HG03097 (cell line): ENCODE results near the gene LSM7.

Source experiments
- ATAC-seq: cut with Tn5 transposase; IDR thresholded peaks from one replicate; pipeline ENCODE4 v1.9.1; 2021; ENCODE audit not compliant: unreplicated experiment, low FRiP score

LSM7 gene

DNA sequence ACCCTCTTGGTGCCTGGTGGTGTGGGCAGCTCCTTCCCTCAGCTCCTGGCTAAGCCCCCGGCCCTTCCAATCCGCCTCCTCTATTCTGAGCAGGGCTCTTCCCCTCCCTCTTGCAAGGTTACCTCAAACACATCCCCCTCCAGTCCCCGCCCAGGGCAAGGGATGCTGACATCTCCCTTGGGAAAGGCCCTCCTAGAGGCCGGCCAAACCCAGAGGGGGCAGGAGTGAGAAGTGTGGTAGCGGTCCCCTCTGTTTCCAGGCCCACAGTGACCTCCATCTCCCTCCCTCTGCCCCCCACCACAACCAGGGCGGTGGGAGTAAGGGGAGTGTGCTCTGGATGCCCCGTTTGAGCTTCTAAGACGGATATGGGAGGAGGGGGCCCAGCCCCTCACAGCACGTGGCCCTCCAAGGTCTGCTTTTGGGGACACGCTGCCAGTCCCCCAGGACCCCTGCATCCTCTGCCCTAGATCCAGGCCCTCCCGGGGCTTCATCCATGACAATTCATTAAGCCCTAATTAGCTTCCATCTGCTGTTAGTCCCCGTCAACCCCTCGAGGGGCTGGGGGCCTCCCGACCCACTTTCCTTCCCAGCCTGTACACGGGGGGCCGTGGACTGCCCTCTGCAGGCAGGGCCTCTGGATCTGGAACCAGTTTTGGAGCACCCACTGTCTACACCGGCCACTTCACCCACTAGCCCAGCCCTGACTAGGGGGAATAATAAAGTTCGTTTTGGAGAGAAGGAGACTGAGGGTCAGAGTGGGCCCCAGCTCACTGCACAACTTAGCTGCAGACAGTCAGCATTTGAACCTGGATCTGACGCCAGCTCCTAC lies 22.7 kb downstream of the LSM7 start:
- no peak for ATAC-seq

DNA sequence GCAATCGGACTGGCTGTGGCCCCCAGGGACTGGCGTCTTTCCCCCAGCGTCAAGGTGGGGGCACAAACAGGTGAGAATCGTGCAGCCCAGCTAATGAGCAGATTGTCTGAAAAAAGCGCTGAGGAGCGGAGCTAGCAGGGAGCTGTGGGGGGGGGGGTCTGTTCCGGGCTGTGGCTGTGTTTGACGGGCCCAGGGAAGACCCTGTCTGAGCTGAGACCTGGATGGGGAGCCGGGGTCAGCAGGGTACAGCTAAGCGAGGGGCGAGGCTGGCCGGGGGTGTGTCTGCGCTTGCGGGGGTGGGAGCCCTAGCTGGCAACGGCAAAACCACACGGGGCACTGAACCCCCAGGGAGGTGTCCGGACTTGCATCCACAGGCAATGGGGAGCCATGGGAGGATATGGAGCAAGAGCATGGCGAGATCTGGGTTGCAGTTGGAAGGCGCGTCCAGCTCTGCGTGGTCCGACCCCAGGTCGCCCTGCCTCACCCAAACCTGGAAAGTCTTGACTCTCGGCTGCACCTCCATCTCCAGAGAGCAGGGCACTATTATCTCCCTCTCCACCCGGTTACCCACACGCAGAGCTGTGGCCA lies 25.1 kb downstream of the LSM7 start:
- no peak for ATAC-seq

DNA sequence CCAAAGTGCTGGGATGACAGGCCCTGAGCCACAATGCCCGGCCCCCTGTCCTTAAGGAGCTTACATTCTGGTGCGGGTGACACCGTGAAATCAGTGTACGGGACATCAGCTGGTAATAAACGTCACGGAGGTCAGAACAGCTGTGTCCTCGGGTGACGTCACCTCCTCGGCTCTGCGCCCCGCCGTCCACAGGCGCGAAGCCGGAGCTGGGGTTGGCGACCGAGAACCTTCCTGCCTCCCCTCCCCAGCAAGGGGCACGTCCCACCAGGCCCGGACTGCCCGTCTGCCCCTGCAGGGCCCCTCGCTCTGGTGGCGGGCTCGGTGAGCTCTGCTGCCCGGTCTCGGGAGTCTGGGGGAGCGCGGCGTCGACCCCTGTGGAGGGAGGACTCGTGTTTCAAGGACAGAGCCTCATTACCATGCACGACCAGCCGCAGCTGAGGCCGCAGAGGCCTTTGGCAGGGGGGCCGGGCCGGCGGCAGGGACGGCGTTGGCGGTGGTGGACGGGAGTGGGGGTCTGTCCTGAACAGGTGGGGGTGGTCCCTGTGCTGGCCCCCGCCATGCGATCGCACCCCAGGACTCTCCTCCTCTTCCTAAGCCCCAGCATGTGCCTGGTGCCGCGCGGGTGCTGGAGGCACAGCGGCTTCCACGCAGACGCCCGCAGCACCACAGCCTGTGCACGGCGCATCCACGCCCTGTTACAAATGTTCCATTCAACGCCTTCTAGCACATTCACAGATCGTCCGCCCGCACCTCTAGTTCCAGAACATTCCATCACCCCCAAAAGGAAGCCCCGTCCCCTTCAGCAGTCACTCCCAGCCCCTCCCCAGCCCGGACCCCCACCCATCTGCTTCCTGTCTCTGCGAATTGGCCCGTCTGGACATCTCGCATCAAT lies 25.8 kb downstream of the LSM7 start:
- ATAC-seq, result no peak

DNA sequence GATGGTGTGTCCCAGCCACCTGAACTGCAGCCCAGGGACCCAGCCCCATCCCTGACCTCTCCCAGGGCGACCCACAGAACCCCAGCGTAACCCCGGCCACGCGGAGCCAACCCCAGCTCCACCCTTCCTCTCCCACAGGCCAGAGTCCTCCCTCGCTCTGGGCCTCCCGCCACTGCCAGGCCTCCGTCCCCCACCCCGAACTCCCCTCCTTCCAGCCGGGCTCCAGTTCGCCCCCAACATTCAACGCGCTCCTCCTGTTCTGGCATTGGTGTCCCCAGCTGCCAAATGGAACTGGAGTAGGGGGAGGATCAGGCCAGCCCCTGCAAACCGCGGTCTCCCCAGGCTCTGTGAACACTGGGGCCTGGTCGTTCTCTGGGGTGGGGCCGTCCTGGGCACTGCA lies 27.9 kb downstream of the LSM7 start:
- ATAC-seq, result no peak

DNA sequence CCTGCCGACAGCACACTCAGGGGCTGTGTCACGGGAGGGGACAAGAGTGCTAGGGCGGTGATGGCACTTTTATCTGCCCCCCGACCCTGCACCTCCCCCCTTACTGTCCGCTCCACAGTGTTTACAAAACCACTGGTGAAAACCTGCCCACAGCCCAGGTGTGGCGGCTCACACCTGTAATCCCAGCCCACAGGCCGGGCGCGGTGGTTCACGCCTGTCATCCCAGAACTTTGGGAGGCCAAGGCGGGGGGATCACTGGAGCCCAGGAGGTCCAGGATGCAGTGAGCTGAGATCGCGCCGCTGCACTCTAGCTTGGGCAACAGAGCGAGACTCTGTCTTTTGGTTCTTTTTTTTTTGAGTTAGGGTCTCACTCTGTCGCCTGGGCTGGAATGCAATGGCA lies 32.2 kb downstream of the LSM7 start:
- no peak for ATAC-seq

DNA sequence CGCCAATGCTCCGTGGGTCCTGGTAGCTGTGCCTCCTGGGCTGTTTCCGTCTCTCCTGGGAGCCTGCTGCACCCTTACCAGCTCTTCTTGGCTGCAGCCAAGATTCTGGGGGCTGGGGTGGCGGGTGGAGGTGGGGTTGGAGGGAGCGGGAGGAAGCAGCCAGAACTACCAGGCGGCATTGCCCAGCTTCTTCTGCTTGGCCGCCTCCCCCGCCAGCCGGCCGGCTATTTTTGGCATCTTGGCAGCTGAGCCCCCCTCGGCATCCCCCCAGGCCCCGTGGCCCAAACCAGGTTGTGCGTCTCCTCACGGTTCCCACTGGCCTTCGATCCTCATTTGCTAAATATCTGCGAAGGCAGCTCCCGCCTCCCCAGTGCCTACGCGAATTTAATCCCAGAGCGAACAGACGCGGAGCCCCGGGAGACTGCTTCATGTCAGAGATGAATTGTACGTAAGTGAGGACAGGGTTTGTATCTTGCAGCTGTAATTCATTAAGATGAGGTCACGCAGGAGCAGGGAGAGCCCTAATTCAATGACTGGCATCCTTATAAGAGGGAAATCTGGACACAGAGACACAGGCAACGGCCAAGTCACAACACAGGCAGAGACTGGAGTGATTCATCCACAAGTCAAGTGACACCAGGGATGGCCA lies 33.6 kb downstream of the LSM7 start:
- ATAC-seq, result no peak

DNA sequence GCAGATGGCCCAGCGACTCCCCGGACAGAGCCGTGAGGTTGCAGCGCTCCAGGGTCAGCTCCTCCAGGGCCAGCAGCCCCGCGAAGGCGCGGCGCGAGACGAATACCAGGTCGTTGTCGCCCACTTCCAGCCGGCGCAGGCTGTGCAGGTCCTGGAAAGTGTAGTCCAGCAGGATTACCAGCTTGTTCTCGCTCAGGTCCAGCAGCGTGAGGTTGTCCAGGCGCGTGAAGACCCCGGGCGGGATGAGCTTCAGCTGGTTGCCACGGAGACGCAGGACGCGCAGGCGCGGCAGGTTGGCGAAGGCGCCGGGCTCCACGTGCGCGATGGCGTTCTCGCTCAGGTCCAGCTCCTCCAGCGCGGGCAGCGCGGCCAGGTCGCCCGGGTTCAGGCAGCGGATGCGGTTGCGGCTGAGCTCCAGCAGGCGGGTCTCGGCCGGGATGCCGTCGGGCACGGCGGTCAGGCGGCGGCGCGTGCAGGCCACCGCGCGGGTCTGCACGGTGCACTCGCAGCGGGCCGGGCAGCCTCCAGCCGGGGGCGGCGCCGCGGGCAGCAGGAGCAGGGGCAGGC lies 37.1 kb downstream of the LSM7 start:
- ATAC-seq, result no peak

DNA sequence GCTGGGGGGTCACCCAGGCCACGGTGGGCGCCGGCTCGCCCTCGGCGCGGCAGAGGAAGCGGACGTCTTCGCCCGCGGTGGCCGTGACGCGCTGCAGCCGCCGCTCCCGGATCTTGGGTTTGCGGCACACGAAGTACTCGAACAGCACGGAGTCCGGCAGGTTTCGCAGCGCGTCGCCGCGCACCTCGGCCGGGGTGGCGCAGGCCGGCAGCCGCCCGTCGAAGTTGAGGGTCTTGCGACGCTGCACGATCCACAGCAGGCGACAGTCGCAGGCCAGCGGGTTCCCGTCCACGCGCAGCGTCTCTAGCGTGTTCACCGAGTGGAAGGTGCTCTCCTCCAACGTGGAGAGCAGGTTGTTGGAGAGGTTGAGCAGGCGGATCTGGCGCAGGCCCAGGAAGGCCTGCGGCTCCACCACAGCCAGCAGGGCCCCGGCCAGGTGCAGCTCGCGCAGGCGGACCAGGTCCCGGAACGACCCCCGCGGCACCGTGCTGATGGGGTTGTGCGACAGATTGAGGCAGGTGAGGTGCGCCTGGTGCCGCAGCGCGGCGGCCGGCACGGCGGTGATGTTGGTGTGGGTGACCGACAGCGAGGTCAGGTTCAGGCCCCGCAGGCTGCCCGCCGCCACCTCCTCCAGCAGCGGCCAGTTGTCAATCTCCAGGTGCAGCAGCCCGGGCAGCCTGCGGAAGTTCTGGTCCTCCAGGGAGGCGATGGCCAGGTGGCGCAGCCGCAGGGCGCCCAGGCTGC lies 37.8 kb downstream of the LSM7 start:
- ATAC-seq, result no peak

DNA sequence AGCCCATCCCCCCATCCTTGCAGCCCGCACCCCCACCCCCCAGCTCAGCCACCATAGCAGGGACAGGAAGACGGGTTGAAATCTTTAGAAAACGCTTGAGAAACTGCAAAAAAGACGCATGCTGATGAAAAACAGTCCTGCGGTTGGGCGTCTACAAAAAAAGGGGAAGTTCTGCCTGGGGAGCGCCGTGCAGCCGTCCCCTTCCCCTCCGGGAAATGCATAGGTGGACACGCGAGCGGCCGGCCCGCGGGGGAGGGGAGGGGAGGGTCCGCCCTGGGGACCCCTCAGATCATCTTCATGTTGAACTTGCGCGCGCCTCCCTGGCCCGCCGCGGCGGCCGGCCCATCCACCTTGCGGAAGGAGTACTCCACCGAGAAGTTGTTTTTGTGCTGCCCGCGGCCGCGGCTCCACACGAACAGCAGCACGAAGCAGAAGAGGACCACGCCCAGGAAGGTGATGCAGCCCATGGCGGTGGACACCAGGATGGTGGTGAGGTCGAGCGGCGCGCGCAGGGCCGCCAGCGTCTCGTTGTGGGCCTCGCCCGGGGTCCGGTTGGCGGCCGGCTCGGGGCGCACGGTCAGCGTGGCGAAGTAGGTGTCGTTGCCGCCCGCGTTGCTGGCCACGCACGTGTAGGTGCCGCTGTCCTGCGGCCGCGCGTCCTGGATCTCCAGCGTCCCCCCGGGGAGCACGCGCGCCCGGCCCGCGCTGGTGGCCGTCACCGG lies 38.5 kb downstream of the LSM7 start:
- peak; percentile 39 for ATAC-seq

DNA sequence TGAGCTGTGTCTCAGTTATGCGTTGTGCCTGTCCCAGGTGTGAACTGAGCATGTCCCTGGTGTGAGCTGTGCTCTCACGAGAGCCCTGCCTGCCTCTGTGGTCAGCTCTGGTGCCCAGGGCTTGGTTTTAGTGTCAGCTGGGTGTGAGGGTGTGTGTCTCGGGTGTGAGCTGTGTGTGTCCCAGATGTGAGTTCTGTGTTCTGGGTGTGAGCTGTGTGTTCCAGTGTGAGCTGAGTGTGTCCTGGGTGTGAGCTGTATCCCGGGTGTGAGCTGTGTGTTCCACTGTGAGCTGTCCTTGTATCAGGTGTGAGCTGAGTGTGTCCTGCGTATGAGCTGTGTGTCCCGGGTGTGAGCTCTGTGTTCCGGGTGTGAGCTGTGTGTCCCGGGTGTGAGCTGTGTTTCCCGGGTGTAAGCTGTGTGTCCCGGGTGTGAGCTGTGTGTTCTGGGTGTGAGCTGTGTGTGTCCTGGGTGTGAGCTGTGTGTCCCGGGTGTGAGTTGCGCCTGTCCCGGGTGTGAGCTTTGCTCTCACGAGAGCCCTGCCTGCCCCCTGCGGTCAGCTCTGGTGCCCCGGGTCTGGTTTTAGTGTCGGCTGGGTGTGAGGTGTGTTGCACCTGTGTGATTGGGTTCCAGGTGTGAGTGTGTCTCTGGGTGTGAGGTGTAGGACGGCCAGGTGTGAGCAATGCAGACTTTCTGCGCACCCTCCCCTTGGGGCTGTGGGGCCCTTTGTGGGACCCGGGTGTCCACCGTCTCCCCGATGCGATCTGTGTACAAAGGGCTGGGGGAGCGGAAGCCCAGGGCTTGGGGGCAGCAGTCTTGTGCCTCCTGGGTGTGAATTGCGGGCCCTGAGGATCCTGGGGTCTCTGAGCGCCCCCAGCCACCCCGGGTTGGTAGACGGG lies 39.3 kb downstream of the LSM7 start:
- no peak for ATAC-seq

DNA sequence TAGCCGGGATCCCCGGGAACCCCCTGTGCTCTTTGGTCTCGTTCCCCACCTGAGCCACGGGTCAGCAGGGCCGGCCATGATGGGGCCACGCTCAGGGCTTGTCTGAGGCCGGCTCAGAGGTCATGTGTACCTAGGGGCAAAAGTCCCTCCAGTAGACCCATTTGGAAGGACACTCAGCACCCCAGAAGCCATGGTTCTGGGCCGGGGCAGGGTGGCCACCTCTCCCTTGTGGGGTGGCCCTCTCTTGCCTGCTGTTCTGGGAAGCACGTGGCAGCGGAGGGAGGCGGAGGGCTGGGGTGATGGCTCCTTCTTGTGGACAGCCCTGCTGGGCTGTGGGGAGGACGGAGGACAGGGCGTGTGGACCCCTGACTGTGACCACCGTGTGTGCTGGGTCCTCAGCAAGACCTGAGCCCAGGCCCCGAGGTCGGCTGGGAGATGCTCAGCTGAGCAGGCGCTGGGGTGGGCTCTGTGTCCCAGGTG lies 40.0 kb downstream of the LSM7 start:
- no peak for ATAC-seq

DNA sequence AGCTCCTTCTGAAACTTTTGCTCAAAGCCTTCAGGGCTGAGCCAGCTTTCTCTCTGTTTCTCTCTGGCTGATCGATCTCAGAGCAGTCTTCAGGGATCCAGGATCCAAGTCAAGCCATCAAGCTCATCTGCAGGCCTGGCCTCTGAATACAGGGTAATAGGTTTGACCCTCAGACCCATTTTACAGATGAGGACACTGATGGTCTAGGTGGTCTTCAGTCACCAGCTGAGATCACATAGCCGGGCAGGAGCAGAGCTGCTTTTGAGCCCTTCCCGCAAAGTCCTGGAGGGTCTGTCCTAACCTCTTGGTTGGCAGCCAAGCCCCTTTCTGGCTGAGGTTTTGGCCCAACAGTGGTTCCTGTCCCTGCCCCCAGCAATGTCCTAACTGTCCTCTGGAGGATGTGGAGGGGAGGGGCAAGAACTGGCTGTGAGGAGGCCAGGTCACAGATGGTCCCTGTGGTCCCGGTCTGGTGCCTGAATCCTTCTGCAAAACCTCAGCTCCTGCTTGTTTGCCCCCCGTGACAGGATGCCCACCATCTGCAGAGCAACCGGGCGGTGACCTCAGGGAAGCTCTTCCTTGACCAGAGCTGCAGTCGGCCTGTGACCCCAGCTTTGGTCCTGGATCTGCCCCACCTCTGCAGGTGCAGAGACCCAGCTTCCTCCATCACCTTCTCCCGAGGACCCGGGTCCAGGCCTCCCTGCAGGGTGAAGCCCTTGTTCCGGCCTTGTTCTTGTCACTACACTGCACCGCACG lies 40.6 kb downstream of the LSM7 start:
- no peak for ATAC-seq

DNA sequence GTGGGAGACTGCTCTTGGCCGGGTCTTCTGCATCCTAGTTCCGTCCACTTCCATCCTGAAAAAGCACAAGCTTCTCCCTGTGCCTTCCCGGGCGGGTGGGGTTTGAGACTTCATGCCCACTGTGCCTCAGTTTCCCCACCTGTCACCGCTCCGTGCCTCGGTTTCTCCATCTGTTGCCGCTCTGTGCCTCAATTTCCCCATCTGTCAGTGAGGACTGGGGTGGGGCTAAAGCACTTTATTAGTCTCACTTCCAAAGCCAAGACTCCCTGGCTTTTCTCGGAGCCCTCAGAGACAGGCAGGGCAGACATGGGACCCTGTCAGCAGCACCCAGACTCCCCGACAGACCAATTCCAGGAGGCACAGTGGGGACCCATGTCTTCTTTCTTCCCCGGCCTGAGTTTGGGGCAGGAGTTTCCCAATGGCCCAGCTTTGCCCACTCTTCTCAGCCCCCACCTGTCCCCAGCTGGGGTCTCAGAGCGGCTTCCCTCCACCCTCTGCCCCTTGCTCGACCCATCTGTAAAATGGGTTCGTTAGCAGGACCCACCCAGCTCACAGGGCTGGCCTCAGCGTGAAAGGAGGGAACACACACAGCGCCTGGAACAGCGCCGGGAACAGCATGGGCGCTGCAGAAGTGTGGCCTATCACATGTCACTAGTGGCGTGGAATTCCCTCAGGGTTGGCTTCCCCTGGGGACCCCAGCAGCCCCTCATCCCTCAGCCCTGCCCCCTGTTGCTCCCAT lies 41.8 kb downstream of the LSM7 start:
- ATAC-seq, result no peak

DNA sequence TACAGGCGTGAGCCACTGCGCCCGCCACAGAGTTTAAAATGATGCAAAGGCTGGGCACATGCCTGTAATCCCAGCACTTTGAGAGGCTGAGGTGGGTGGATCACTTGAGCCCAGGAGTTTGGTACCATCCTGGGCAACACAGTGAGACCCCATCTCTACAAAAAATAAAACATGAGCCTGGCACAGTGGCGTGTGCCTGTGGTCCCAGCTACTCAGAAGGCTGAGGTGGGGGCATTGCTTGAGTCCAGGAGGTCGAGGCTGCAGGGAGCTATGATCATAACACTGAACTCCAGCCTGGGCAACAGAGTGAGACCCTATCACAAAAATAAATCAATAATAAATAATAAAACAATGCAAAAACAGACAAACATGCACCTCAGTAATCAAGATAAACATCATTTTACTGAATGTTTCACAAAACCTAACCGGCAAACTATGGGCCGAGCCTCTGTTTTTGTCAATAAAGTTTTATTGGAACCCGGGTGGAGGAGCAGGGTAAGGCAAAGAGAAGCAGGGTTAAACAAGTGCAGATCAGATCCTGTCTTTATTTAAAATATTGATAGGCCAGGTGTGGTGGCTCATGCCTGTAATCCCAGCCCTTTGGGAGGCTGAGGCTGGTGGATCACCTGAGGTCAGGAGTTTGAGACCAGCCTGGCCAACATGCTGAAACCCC lies 44.4 kb downstream of the LSM7 start:
- ATAC-seq, result no peak

DNA sequence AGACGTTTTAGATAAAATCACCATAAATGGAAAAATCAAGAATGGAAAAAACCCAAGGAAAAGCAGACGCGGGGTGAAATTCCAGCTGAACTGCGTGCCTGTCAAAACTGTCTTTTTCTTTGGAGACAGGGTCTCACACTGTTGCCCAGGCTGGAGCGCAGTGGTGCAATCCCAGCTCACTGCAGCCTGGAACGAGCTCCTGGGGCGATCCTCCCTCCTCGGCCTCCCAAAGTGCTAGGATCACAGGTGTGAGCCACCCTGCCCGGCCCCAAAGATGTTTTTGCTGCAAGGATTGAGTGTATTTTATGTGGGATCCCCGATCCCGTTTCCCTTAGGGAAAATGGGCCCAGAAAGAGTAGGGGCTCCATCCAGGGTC lies 45.5 kb downstream of the LSM7 start:
- no peak for ATAC-seq
